ENCODE results near the gene TRPV2.

Gene TRPV2

GRCh38 chr17:16478649-16479048 lies 63.3 kb downstream of the TRPV2 start:
- DNase-seq (ENCODE audit: low read depth) = no peak

DNA sequence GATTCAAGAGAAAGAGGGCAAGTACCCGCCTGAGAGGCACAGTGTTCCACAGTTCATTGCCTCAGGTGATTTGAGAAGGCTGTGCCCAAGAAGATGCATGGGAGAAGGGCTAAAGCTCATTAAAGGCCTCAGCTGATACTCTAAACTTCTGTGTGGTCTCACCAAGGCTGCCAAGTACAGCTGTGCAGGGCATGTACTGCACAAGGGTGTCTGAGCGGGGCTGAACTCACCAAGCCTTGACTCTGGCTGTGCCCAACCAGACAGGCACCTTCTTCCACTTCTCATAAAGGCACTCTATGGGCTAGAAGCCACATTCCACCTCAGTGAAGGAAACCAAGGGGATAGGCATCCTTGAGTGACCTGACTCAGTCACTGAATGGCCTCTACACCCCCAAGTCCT lies 63.9 kb downstream of the TRPV2 start:
- TF ChIP-seq CTCF (IDR thresholded peaks at IDR 0.05; ENCODE audit: low read depth, low read length, missing control alignments) = no peak
- H3K4me3 ChIP-seq (ENCODE audit: low read depth, low read length) = no peak overlapping the region
- no peak for DNase-seq (ENCODE audit: low read depth)

More at GRCh38 chr17:16478649-16479048, 63.3 kb downstream of the TRPV2 start:
- H3K4me3 ChIP-seq (ENCODE audit: low read depth, low read length) = no peak overlapping the region
- TF ChIP-seq CTCF (IDR thresholded peaks at IDR 0.05; ENCODE audit: low read depth, low read length, missing control alignments) = no peak

DNA sequence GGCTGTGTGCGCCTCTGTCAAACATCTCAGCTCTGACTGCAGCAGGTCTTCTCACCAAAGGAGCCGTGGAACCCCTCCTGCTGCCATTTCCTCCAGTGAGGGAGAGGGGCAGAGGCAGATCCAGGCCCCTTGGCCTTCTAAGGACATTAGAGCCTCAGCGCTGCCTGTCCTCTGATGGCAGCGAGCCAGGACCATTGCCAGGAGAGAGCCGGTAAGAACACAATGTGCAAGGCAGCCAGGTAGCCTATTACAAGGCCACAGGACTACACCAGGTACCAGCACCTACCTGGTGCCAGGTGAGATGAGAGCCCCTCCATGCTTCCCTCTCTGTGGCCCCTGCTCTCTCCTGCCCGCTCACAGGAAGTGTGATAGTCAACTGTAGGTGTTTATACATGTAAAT lies 65.6 kb downstream of the TRPV2 start:
- no peak for DNase-seq (ENCODE audit: low read depth)
- TF ChIP-seq CTCF (IDR thresholded peaks at IDR 0.05; ENCODE audit: low read depth, low read length, missing control alignments) = no peak
- H3K4me3 ChIP-seq (ENCODE audit: low read depth, low read length) = no peak overlapping the region

GRCh38 chr17:16482253-16482652 lies 66.9 kb downstream of the TRPV2 start:
- DNase-seq (ENCODE audit: low read depth) = no peak
- H3K4me3 ChIP-seq (ENCODE audit: low read depth, low read length) = no peak overlapping the region
- no peak for TF ChIP-seq CTCF (IDR thresholded peaks at IDR 0.05; ENCODE audit: low read depth, low read length, missing control alignments)

- H3K4me3 ChIP-seq (ENCODE audit: low read depth, low read length) = no peak overlapping the region
- no peak for DNase-seq (ENCODE audit: low read depth)
- TF ChIP-seq CTCF (IDR thresholded peaks at IDR 0.05; ENCODE audit: low read depth, low read length, missing control alignments) = no peak
Measured at GRCh38 chr17:16483021-16483645, 67.8 kb downstream of the TRPV2 start.

- no peak for TF ChIP-seq CTCF (IDR thresholded peaks at IDR 0.05; ENCODE audit: low read depth, low read length, missing control alignments)
- no peak for DNase-seq (ENCODE audit: low read depth)
Measured at GRCh38 chr17:16484445-16485175, 69.2 kb downstream of the TRPV2 start.

More at GRCh38 chr17:16484445-16485175, 69.2 kb downstream of the TRPV2 start:
- no peak overlapping the region for H3K4me3 ChIP-seq (ENCODE audit: low read depth, low read length)
